Subcutaneous abdominal adipose tissue (tissue), 5 donors: Measurements from ENCODE around the gene DNAJC30.

Source experiments
- H3K27ac ChIP-seq: one replicate; pipeline ENCODE4 v1.7.0; 2013; ENCODE audit warnings: low read depth, mild to moderate bottlenecking, inconsistent platforms, low read length, moderate library complexity
- H3K27me3 ChIP-seq, 5 donors: one replicate each; pipeline ENCODE4 v1.7.0; 2013; ENCODE audit warnings: low read length in 5 of 5, inconsistent platforms in 1 of 5; ENCODE audit not compliant: control insufficient read depth in 5 of 5, insufficient read depth in 4 of 5
- H3K36me3 ChIP-seq, 5 donors: one replicate each; pipeline ENCODE4 v1.7.0; 2013; ENCODE audit warnings: low read length in 5 of 5; ENCODE audit not compliant: control insufficient read depth in 5 of 5, insufficient read depth in 5 of 5
- H3K4me1 ChIP-seq, 5 donors: one replicate each; pipeline ENCODE4 v1.7.0; 2013; ENCODE audit warnings: low read length in 5 of 5, mild to moderate bottlenecking in 3 of 5, moderate library complexity in 1 of 5; ENCODE audit not compliant: control insufficient read depth in 5 of 5, insufficient read depth in 5 of 5
- H3K4me3 ChIP-seq, 5 donors: one replicate each; pipeline ENCODE4 v1.7.0; 2013; ENCODE audit warnings: low read length in 5 of 5, low read depth in 1 of 5
- H3K9ac ChIP-seq, 5 donors: one replicate each; pipeline ENCODE4 v1.7.0; 2013; ENCODE audit warnings: low read length in 5 of 5, mild to moderate bottlenecking in 4 of 5, moderate library complexity in 3 of 5
- H3K9me3 ChIP-seq, 5 donors: one replicate each; pipeline ENCODE4 v1.7.0; 2013; ENCODE audit warnings: low read length in 5 of 5; ENCODE audit not compliant: control insufficient read depth in 5 of 5
- donor health status: healthy.
- donor health status: healthy.
- donor health status: healthy.
- donor health status: healthy.
- donor health status: healthy.

DNAJC30 gene

DNA sequence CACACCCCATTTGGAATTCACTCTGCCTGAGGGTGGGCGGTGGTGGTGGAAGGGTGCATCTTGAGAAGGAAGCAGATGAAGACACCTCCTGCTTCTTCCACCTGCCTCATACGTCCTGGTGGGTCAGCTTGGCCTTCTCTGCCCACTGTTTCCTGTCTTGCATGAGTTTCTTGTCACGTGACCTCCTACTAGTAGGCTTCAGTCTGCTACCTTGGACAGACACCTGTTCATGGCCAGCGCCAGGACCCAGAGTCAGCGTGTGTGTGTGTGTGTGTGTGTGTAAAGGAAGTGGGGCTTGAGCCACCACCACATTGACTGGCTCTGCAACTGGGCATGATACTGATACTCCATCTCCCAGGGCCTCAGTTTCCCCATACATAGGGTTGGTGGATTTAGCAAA, 32.7 kb downstream of the DNAJC30 start:
- no peaks in the 10 kb centered on the region for H3K9me3 ChIP-seq
- peaks cover 0 to 33% (median 22%) of the 10 kb centered on the region in 5 donors for H3K27me3 ChIP-seq

DNA sequence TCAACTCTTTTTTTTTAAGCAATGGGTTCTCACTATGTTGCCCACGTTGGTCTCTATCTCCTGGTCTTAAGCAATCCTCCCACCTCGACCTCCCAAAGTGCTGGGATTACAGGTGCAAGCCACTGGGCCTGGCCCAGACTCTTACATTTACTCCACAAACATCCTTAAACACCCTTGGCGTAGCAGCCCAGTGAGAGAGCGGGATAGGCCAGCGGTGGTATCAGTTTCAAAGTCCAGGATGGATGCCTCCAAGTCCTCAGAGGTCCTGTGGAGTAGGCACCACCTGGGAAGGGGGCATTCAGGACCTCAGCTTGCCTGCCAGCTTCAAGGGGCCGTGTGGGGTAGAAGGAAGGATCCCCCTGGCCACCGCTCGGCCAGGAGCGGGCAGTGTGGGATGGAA, 33.7 kb downstream of the DNAJC30 start:
- Histone ChIP-seq H3K4me1 (peaks cover 0 to 35% (median 10%) of the 10 kb centered on the region in 5 donors), H3K27ac (no peak overlapping the region), H3K4me3 (no peak overlapping the region), H3K27me3 (peaks cover 0 to 33% (median 22%) of the 10 kb centered on the region in 5 donors), H3K9me3 (no peaks in the 10 kb centered on the region), H3K36me3 (no peaks in the 10 kb centered on the region), H3K9ac (no peak overlapping the region)

More for the DNA sequence above, 32.7 kb downstream of the DNAJC30 start:
- no peaks in the 10 kb centered on the region for H3K36me3 ChIP-seq
- H3K27ac ChIP-seq, result no peak overlapping the region
- H3K4me3 ChIP-seq, result no peak overlapping the region
- no peak overlapping the region for H3K9ac ChIP-seq
- H3K4me1 ChIP-seq, result peaks cover 0 to 29% (median 10%) of the 10 kb centered on the region in 5 donors

DNA sequence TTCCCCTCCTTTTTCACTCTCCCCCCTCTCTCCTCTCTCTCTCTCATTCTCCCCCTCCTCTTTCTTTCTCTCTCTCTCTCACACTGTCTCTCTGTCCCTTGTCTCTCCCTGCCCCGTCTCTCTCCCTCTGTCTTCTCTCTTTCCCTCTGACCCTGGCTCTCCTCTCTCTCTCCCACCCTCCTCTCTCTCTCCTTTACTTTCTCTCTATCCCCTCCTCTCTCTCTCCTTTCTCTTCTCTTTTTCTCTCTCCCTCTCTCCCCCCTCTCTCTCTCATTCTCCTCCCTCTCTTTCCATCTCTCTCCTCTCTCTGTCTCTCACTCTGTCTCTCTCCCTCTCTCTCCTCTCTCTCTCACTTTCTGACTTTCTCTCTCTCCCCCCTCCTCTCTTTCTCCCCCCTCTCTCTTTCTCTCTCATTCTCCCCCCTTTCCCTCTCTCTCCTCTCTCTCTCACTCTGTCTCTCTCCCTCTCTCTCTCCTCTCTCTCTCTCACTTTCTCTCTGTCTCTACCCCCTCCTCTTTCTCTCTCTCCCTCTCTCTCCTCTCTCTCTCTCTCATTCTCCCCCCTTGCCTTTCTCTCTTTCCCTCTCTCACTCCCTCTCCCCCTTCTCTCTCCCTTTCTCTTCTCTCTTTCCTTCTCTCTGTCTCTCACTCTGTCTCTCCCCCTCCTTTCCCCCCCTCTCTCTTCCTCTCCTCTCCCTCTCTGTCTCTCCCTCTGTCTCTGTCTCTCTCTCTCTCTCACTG, 34.5 kb downstream of the DNAJC30 start:
- Histone ChIP-seq H3K27ac (no peak overlapping the region), H3K9ac (peak overlapping the region in 1 of 5 donors; percentile 62), H3K4me1 (peaks cover 0 to 35% (median 10%) of the 10 kb centered on the region in 5 donors), H3K36me3 (no peaks in the 10 kb centered on the region), H3K4me3 (no peak overlapping the region), H3K9me3 (no peaks in the 10 kb centered on the region), H3K27me3 (peaks cover 0 to 33% (median 22%) of the 10 kb centered on the region in 5 donors)

DNA sequence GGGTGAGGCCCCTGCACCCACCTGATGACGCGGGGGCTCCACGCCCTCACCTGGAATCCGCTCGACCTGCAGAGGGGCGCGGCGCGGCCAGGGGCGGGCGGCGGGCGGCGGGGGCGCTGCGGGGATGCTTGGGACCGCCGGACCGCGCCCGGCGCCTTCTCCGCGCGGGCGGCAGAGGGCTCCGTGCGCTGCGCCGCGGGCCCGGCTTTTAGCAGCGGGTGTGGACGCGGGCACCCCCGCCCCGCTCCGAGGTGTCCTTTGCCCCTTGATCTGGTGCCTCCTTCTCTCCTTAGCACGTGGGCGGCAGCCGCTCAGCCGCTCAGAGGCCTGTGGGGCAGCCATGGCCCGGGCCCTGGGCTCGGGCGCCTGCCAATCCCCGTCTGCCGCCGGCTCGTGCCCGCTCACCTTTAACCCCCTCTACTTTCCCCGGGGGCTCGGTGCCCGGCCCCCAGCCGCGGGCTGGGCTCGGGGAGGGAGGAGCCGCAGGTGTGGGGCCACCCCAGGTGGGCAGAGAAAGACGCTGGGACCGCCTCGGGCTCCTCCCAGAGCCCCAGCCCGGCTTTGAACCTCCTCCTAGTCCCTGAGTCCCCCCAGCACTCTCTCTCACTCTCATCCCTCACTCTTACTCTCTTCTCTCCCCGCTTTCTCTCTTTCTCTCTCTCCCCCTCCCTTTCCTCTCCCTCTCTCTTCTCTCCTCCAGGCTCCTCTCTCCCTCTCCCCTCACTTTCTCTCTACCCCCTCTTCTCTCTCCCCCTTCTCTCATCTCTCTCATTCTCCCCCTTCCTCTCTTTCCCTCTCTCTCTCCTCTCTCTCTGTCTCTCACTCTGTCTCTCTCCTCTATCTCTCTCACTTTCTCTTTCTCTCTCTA, 35.3 kb downstream of the DNAJC30 start:
- Histone ChIP-seq H3K27me3 (peaks cover 0 to 36% (median 22%) of the 10 kb centered on the region in 5 donors), H3K9ac (peak overlapping the region in 3 of 5 donors; percentile 11 to 62 (median 45)), H3K4me3 (peak overlapping the region in 4 of 5 donors; percentile 24 to 50 (median 37)), H3K27ac (no peak overlapping the region), H3K9me3 (no peaks in the 10 kb centered on the region), H3K36me3 (no peaks in the 10 kb centered on the region), H3K4me1 (peaks cover 0 to 35% (median 10%) of the 10 kb centered on the region in 5 donors)

DNA sequence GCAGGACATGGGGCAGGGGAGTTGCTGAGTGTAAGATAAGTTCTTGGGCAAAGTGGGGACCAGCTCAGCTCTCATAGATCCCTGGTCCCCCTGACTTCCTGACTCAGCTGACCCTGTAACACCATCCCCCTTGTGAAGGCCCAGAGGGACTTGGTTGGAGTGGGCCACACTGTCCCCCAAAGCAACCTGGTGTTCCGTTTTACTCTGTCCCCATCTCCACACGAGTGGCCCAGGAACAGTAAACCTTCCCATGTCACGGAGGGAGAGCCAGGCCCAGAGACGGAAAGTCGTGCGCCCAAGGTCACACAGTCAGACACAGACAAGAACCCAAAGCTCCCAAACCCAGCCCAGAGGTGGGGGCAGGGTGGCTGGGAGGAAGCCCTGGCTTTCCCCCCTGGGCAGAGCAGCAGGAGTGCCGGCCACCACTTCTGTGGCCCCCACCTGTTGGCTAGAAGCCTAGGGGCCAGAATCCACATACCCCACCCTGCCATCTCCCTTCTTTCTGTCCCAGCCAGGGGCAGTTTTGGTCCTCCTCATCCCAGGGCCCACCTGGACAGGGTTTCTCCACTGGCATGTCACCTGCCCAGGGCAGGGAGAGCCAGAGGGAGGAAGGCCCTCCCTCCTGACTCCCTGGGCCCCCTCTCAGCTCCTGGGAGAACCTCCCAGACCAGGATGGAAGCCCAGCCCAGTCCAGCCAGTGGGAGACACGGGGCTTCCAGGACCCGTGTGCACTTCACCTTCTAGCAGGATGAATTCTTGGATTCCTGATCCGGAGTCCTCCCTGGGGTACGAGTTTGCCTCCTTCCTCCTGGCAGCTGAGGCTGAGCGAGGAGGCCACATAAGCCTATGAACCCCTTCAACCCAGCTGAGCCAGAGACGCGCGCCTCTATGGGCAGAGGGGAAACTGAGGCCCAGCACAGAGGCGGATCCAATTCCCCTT, 36.2 kb downstream of the DNAJC30 start:
- Histone ChIP-seq H3K27me3 (peaks cover 0 to 36% (median 18%) of the 10 kb centered on the region in 5 donors), H3K27ac (no peak overlapping the region), H3K36me3 (no peaks in the 10 kb centered on the region), H3K4me1 (peaks cover 0 to 35% (median 10%) of the 10 kb centered on the region in 5 donors), H3K9me3 (no peaks in the 10 kb centered on the region), H3K9ac (peak overlapping the region in 1 of 5 donors; percentile 61), H3K4me3 (peak overlapping the region in 1 of 5 donors; percentile 22)

DNA sequence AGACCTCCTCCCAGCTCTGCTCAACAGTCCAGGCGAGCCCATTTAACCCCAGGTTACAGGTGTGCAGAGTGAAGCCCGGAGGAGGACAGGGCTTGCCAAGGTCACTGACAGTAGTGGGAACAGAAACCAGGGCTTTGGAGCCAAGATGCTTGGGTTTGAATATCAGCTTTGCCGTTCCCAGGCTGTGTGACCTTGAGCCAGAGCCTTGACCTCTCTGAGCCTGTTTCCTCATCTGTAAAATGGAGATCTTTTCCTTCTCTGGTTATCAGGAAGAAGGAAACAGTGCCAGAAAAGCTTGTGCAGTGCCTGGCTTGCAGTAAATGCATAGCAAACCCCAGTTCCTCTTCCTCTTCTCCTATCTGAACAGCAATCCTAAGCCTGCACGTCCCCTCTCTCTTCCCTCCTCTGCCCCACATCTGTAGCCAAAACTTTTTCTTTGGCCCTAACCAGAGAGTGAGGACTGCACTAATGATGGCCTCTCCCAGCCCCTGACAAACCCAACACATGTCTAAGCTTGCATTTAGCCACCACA, 37.5 kb downstream of the DNAJC30 start:
- H3K4me3 ChIP-seq, result no peak overlapping the region
- H3K36me3 ChIP-seq, result no peaks in the 10 kb centered on the region
- H3K27ac ChIP-seq, result no peak overlapping the region
- no peak overlapping the region for H3K9ac ChIP-seq
- peaks cover 0 to 8% (median 2%) of the 10 kb centered on the region in 5 donors for H3K9me3 ChIP-seq
- H3K27me3 ChIP-seq, result peaks cover 0 to 35% (median 18%) of the 10 kb centered on the region in 5 donors
- H3K4me1 ChIP-seq, result peaks cover 0 to 35% (median 10%) of the 10 kb centered on the region in 5 donors

DNA sequence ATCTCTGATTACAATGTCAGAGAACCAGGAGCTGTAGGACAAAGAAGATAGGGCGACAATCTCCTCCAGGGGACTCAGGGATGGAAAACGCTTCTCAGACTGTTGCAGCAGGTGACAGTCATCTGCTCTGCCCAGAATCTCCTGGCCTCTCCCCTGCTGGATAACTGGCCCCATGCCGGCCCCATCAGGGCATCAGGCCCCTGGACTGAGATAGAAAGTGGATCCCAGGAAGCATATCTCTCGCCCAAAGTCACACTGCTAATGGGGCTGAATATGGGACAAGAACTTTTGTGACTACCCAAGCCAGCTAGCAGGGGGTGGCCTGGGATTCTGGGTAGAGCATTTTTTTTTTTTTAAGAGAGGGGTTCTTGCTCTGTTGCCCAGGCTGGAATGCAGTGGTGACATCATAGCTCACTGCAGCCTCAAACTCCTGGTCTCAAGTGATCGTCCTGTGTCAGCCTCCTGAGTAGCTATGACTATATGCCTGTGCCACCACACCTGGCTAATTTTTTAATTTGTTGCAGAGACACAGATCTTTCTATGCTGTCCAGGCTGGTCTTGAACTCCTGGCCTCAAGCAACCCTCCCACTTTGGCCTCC, 38.5 kb downstream of the DNAJC30 start:
- H3K9ac ChIP-seq, result no peak overlapping the region

DNA sequence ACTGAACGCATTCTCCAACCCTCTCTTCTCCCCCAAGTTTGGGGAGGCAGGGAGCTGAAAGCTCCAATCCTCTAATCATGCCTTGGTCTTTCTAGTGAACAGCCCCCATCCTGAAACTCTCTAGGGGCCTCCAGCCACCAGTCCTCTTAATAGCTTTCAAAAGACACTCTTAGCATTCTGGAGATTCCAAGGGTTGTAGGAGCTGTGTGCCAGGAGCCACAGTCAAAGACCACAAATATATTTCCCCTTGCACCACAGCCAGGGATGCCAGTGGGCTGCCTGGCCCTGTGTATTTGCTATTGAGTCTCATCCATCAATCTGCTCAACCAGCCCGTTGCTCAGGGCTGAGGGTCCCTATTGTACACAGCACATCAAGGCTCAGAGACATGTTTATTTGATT, 40.4 kb downstream of the DNAJC30 start:
- Histone ChIP-seq H3K9me3 (peaks cover 0 to 8% (median 2%) of the 10 kb centered on the region in 5 donors), H3K9ac (no peak overlapping the region), H3K4me1 (peaks cover 0 to 28% (median 4%) of the 10 kb centered on the region in 5 donors), H3K4me3 (no peak overlapping the region), H3K36me3 (no peaks in the 10 kb centered on the region), H3K27ac (no peak overlapping the region), H3K27me3 (peaks cover 0 to 13% (median 5%) of the 10 kb centered on the region in 5 donors)

More for the DNA sequence above, 38.5 kb downstream of the DNAJC30 start:
- no peak overlapping the region for H3K4me3 ChIP-seq
- H3K27ac ChIP-seq, result no peak overlapping the region
- peaks cover 0 to 30% (median 16%) of the 10 kb centered on the region in 5 donors for H3K27me3 ChIP-seq
- no peaks in the 10 kb centered on the region for H3K36me3 ChIP-seq
- peaks cover 0 to 35% (median 10%) of the 10 kb centered on the region in 5 donors for H3K4me1 ChIP-seq
- H3K9me3 ChIP-seq, result peaks cover 0 to 8% (median 2%) of the 10 kb centered on the region in 5 donors

DNA sequence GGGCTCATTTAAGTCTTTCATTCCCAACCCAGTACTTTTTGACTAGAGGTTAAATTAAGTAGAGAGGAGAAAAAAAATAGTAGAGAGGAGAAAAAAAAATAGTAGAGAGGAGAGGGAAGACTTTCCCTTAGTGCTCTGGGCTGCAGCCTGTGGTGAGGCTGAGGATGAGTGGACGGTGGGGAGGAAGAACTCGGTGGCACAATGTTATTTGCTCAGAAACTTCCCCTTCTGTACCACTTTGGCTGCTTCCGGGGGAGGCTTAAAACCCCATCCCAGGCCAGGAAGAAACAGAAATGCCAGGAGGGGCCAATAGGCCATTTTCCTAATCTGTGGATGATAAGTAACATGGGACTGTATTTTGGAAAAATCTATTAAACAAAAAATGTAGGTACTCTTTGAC, 44.3 kb downstream of the DNAJC30 start:
- Histone ChIP-seq H3K36me3 (no peaks in the 10 kb centered on the region), H3K27me3 (peaks cover 0 to 3% (median 0%) of the 10 kb centered on the region in 5 donors), H3K9me3 (peaks cover 0 to 8% (median 2%) of the 10 kb centered on the region in 5 donors), H3K4me1 (no peaks in the 10 kb centered on the region), H3K4me3 (no peak overlapping the region), H3K9ac (no peak overlapping the region), H3K27ac (no peak overlapping the region)
